Parathyroid adenoma (tissue), 2 donors: ENCODE measurements around the gene HSD17B2.

ENCODE experiments used
- H2AFZ ChIP-seq: fragments of 300-600 bp; sonication (generic); one replicate; pipeline ENCODE4 v1.7.0; 2017; ENCODE audit warnings: antibody characterized with exemption, mild to moderate bottlenecking
- H3K27ac ChIP-seq: fragments of 300-600 bp; sonication (generic); one replicate; pipeline ENCODE4 v1.7.0; 2017
- H3K27me3 ChIP-seq: fragments of 300-600 bp; sonication (generic); one replicate; pipeline ENCODE4 v1.7.0; 2017; ENCODE audit warnings: low read length; ENCODE audit not compliant: control insufficient read depth, insufficient read depth
- H3K36me3 ChIP-seq: fragments of 300-600 bp; sonication (generic); one replicate; pipeline ENCODE4 v1.7.0; 2017; ENCODE audit warnings: low read length; ENCODE audit not compliant: control insufficient read depth, insufficient read depth
- H3K4me1 ChIP-seq: fragments of 300-600 bp; sonication (generic); one replicate; pipeline ENCODE4 v1.7.0; 2017; ENCODE audit warnings: control low read depth
- H3K4me2 ChIP-seq: fragments of 300-600 bp; sonication (generic); one replicate; pipeline ENCODE4 v1.7.0; 2017; ENCODE audit warnings: low read length
- H3K4me3 ChIP-seq: fragments of 300-600 bp; sonication (generic); one replicate; pipeline ENCODE4 v1.7.0; 2017; ENCODE audit warnings: low read depth, low read length
- H3K79me2 ChIP-seq: fragments of 300-600 bp; sonication (generic); one replicate; pipeline ENCODE4 v1.7.0; 2017; ENCODE audit warnings: control low read depth
- H3K9ac ChIP-seq: fragments of 300-600 bp; sonication (generic); one replicate; pipeline ENCODE4 v1.7.0; 2017; ENCODE audit warnings: mild to moderate bottlenecking
- H3K9me3 ChIP-seq: fragments of 300-600 bp; sonication (generic); one replicate; pipeline ENCODE4 v1.7.0; 2017; ENCODE audit warnings: low read length; ENCODE audit not compliant: control insufficient read depth
- TF ChIP-seq, protein P1 (sequence below): fragments of 300-600 bp; sonication (generic); IDR thresholded peaks from one replicate; pipeline ENCODE4 v1.7.0; 2017; ENCODE audit warnings: antibody characterized with exemption, mild to moderate bottlenecking
- donor health status: primary hyperparathyroidism.

HSD17B2 gene

GRCh38 chr16:82034981-82035612 is at the start of gene HSD17B2:
Gene HSD17B2, plus strand, starts transcription at chr16:82035253. Its CDS starts 172 bp downstream, at chr16:82035425.
- no peaks in the 10 kb centered on the region for H3K79me2 ChIP-seq
- H3K27ac ChIP-seq, result no peak within 1 kb of the TSS
- H3K27me3 ChIP-seq, result no peaks in the 10 kb centered on the region
- TF ChIP-seq, protein P1, sequence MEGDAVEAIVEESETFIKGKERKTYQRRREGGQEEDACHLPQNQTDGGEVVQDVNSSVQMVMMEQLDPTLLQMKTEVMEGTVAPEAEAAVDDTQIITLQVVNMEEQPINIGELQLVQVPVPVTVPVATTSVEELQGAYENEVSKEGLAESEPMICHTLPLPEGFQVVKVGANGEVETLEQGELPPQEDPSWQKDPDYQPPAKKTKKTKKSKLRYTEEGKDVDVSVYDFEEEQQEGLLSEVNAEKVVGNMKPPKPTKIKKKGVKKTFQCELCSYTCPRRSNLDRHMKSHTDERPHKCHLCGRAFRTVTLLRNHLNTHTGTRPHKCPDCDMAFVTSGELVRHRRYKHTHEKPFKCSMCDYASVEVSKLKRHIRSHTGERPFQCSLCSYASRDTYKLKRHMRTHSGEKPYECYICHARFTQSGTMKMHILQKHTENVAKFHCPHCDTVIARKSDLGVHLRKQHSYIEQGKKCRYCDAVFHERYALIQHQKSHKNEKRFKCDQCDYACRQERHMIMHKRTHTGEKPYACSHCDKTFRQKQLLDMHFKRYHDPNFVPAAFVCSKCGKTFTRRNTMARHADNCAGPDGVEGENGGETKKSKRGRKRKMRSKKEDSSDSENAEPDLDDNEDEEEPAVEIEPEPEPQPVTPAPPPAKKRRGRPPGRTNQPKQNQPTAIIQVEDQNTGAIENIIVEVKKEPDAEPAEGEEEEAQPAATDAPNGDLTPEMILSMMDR, result no peak
- H3K9me3 ChIP-seq, result no peaks in the 10 kb centered on the region
- no peak within 1 kb of the TSS for H3K4me3 ChIP-seq
- no peak within 1 kb of the TSS for H3K4me2 ChIP-seq
- no peaks in the 10 kb centered on the region for H3K36me3 ChIP-seq
- no peak within 1 kb of the TSS for H3K9ac ChIP-seq
- no peak within 1 kb of the TSS for H2AFZ ChIP-seq
- H3K4me1 ChIP-seq, result no peaks in the 10 kb centered on the region

DNA sequence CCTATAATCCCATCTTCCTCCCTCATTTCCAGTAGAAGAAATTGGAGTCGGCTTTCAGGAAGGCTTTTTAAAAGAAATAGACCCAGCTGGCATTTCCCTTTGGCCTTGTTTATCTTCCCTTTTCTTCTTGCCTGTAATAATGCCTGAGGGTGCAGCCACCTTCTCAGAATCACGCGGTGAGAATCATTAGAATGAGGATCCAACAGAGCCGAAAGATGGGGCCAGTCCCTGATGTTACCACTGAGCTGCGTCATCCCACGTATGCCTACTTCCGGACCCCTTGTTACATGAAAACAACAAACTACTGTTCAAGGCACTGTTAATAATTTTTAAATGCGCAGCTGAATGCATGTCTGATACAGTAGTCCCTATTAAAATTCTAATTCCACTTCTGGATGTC is 47.9 kb upstream of the HSD17B2 start:
- H2AFZ ChIP-seq, result no peak overlapping the region
- no peaks in the 10 kb centered on the region for H3K4me1 ChIP-seq
- no peak overlapping the region for H3K4me3 ChIP-seq
- H3K79me2 ChIP-seq, result no peaks in the 10 kb centered on the region
- TF ChIP-seq, protein P1, result no peak
- no peaks in the 10 kb centered on the region for H3K27me3 ChIP-seq
- H3K4me2 ChIP-seq, result no peak overlapping the region
- no peak overlapping the region for H3K9ac ChIP-seq
- no peaks in the 10 kb centered on the region for H3K36me3 ChIP-seq
- no peak overlapping the region for H3K27ac ChIP-seq
- H3K9me3 ChIP-seq, result no peaks in the 10 kb centered on the region

DNA sequence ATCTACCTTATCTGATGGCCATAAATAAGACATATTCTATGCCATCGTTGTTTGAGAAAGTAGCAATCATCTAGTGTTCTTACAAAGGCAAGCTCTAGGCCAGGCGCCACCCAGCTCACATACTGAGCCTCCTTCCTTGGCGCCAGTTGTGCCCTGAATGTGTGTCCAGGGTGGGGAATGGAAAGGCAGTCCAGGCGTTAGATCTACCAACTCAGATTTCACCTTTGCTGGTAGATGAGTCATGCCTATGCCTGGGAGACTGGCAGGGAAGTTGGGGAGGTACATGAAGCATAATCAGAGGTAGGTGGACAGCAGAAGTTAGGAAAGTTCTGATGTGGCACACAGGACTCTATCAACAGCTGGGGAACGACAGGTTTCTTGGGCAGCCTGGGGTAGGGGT is 47.3 kb upstream of the HSD17B2 start:
- no peaks in the 10 kb centered on the region for H3K79me2 ChIP-seq
- no peak overlapping the region for H3K9ac ChIP-seq
- no peaks in the 10 kb centered on the region for H3K27me3 ChIP-seq
- no peak overlapping the region for H3K4me2 ChIP-seq
- H3K9me3 ChIP-seq, result no peaks in the 10 kb centered on the region
- H3K36me3 ChIP-seq, result no peaks in the 10 kb centered on the region
- TF ChIP-seq, protein P1, result no peak
- H3K4me3 ChIP-seq, result no peak overlapping the region
- H2AFZ ChIP-seq, result no peak overlapping the region
- no peak overlapping the region for H3K27ac ChIP-seq
- H3K4me1 ChIP-seq, result no peaks in the 10 kb centered on the region

GRCh38 chr16:81992859-81993258 is 42.2 kb upstream of the HSD17B2 start:
- Histone ChIP-seq H3K27ac (no peak overlapping the region), H3K4me1 (no peaks in the 10 kb centered on the region), H3K9ac (no peak overlapping the region), H3K79me2 (no peaks in the 10 kb centered on the region), H3K36me3 (no peaks in the 10 kb centered on the region), H3K27me3 (no peaks in the 10 kb centered on the region), H3K4me2 (no peak overlapping the region), H2AFZ (no peak overlapping the region), H3K9me3 (no peaks in the 10 kb centered on the region), H3K4me3 (no peak overlapping the region)
- TF ChIP-seq, protein P1, result no peak

DNA sequence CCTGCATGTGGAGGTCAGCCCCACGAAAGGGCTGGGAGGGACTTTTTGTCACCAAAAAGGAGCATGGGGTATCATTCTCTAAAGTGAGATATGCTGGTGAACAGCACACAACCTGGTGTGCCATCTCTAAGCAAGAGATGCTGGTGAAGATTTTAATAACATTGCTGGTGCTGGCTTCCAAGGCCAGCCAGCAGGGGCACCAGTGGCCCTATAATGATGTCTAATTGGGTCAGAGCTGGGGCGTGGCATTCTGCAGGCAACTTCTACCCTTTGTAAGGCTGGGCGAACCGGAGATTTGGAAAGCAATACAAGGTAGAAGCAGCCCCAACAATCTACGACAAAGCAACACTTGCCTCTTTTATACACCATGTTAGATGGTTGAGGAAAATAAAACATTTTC is 40.6 kb upstream of the HSD17B2 start:
- no peak overlapping the region for H3K27ac ChIP-seq
- no peaks in the 10 kb centered on the region for H3K9me3 ChIP-seq
- H2AFZ ChIP-seq, result no peak overlapping the region
- no peaks in the 10 kb centered on the region for H3K4me1 ChIP-seq
- no peaks in the 10 kb centered on the region for H3K36me3 ChIP-seq
- no peak overlapping the region for H3K4me3 ChIP-seq
- H3K4me2 ChIP-seq, result no peak overlapping the region
- H3K9ac ChIP-seq, result no peak overlapping the region
- no peaks in the 10 kb centered on the region for H3K79me2 ChIP-seq
- H3K27me3 ChIP-seq, result no peaks in the 10 kb centered on the region
- TF ChIP-seq, protein P1, result no peak
